GM18505 (cell line): ENCODE results near the gene GCM1.
"Not testable (repeated sequence)": the region's sequence is repeated elsewhere in the genome, so short reads cannot be mapped to it uniquely, and the experiment has no call there.

Experiments
- ATAC-seq: cut with Tn5 transposase; IDR thresholded peaks from one replicate; pipeline ENCODE4 v1.9.1; 2021; ENCODE audit not compliant: unreplicated experiment
- POLR2A ChIP-seq: IDR thresholded peaks from 4 replicates; pipeline ENCODE4 v1.6.1; 2011; ENCODE audit warnings: borderline replicate concordance; ENCODE audit not compliant: insufficient read depth, insufficient read length; ENCODE audit errors: extremely low read depth

GCM1 gene

DNA sequence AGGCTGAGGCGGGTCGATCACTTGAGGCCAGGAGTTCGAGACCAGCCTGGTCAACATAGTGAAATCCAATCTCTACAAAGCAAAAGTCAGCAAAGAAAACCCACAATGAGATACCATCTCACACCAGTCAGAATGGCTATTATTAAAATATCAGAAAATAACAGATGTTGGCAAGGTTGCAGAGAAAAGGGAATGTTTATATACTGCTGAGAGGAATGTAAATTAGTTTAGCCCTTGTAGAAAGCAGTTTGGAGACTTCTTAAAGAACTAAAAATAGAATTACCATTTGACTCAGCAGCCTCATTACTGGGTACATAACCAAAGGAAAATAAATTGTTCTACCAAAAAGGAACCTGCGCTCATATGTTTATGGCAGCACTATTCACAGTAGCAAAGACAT is 16.7 kb upstream of the GCM1 start:
- TF ChIP-seq POLR2A: no peak
- ATAC-seq: no peak

DNA sequence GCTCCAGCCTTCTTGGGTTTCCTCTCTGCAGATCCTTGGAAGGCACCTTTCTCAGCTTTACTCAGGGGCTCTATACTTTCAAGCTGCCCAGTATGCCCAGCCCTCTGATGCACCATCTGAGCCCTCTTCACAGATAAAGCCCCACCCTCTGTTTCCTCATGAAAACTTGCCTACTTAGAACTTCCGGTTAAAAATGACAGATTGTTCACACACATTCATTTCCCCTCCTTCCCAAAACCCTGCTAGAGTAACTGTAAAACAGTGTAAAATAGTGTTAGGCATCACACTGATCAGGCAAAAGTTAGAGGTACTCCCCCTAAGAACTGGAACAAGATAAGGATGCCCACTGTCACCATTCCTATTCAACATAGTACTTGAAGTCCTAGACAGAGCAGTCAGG is 14.0 kb upstream of the GCM1 start:
- no peak for ATAC-seq
- no peak for TF ChIP-seq POLR2A

DNA sequence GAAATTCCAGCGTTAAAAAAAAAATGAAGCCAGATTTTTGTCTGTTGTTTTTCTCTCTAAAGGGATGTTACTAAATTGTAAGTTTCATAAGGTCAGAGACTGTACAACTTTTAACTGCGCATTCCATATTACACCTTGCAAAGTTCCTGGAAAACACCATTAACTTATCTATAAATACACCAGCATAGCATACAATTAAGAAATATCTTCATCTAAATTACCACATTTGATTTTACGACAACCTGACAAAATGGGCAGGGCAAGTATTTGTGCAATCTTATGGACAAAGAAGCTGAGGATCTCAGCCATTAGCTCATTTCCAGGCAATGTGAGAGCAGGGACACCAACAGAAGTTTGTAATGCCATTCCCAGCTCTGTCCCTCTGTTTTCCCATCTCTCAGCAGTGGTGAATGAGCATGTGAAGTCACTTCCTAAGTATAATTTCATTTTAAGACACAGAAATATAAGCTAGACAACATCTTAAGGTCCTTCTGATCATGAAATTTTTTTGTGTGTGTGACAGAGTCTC is 12.9 kb upstream of the GCM1 start:
- no peak for ATAC-seq
- no peak for TF ChIP-seq POLR2A

DNA sequence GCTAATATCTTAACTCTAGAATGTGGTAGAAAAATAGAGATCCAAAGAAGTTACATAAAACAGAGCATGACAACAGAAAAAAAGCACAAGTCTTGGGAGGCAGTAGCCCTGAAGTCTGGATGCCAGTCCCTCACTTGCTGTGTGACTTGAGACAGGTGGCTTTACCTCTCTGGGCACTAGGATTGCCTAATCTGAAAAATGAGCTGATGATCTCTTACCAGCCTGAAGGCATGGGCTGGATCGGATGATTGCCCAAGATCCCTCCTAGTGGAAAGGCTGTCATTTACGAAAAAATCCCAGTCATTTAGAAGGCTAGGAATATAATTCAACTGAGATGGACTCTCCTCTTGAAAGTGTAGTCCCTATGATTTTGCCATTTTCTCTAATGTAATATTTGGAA is 10.9 kb upstream of the GCM1 start:
- ATAC-seq: no peak
- no peak for TF ChIP-seq POLR2A

DNA sequence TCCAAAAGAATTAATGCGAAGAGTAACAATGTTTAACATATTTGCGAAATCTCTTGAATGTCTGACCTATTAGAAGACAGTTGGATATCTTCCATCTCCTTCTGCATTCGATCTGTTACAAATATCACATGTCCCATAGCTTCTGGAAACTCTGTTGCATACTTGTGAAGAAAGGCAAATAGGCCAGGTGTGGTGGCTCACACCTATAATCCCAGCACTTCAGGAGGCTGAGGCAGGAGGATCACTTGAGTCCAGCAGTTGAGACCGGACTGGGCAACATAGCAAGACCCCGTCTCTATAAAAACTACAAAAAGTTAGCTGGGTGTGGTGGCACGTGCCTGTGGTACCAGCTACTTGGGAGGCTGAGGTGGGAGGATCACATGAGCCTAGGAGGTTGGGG is 9.4 kb upstream of the GCM1 start:
- ATAC-seq: not testable (repeated sequence)

DNA sequence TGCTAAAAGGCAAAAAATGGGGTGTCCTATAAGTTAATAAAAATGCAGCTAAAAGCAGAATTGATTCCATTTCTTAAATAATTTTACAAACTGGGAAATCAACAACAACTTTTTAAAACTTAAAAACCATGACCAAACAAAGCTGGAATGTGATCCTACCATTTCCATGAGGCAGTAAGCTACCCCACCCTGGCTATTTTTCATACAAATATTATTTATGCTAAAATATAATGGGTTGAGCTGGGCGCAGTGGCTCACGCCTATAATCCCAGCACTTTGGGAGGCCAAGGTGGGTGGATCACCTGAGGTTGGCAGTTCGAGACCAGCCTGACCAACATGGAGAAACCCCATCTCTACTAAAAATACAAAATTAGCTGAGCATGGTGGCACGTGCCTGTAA is 6.6 kb upstream of the GCM1 start:
- ATAC-seq: not testable (repeated sequence)

DNA sequence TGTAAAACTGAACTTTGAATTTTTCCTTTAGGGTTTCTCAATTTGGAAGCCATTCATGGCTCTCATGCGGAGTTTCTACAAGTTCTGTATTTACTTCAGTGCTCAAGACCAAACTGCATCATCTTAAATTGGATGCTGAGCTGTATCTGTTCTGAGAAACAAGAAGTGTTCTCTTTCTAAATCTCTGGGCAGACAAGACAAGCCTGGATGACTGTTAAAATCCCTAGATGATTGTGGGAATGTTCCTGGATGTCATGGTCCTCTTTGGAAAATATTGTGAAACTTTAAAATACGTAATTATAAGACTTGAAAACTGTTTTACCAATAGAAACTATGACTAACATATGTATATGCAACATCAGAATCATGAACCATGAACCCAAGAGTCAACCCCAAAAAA is 6.2 kb upstream of the GCM1 start:
- no peak for ATAC-seq
- TF ChIP-seq POLR2A: no peak

DNA sequence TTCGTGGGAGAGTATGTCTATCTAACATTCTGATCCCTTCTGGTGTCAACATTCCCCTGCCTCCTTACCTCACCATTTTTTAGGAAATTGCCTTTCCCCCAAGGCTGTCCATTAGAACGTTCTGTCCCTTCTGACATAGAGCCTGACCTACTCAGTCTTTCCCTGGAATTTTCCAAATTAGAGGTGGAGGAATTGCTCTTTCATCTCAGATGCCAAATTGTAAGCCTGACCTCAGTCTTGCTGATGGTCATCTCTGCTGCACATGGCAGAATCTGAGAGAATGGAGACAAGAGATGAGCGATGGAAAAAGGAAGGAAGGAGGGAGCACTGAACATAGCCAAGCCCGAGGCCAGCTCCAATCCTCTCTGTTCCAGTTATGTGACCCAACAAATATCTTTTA is 5.4 kb upstream of the GCM1 start:
- TF ChIP-seq POLR2A: no peak
- no peak for ATAC-seq

DNA sequence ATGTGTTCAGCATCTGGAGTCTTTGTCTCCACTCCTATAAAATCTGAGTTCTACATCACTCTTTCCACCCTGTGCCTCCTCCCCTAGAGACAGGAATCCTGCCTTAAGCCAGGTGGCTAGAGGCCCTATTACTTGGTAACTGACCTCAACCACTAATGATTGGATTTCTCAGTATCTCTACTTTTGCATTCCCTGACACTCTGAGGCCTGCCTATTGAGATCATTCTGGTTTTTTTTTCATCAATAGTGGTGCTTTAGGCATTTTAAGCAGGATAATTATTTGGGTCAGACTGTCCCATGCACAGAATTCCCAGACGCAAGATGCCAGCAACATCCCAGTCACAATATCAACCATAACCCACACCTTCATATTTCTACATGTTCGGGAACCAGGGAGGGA is 3.9 kb upstream of the GCM1 start:
- ATAC-seq: no peak
- TF ChIP-seq POLR2A: no peak

DNA sequence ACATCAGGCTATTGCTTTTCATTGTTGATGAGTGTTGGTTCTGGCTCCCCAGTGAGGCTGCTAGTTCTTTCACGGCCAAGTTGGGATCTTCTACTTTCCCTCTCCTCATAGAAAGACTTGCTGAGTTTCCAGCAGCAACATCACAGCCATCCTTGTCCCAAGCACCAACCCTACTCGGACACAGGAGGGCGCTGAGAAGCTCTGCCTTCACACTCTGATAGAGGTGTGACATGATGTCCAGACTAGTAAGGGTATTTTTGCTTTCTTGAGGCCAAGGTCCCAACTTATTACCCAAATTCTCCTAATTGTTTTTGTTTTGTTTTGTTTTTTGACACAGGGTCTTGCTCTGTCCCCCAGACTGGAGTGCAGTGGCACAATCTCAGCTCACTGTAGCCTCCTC is 3.0 kb upstream of the GCM1 start:
- ATAC-seq: no peak
- TF ChIP-seq POLR2A: no peak

DNA sequence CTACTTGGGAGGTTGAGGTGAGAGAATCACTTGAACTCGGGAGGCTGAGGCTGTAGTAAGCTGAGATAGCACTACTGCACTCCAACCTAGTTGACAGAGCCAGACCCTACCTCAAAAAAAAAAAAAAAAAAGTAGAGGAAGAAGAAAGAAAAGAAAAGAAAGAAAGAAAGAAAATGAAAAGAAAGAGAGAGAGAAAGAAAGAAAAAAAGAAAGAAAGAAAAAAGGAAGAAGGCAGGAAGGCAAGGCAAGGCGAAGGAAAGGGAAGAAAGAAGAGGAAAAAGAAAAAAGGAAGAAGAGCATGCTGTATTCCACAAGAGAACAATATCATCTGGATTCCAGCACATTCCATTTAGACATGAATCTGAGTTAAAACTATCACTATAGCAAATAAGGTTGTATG is 3.8 kb downstream of the GCM1 start:
- TF ChIP-seq POLR2A: no peak
- ATAC-seq: no peak

DNA sequence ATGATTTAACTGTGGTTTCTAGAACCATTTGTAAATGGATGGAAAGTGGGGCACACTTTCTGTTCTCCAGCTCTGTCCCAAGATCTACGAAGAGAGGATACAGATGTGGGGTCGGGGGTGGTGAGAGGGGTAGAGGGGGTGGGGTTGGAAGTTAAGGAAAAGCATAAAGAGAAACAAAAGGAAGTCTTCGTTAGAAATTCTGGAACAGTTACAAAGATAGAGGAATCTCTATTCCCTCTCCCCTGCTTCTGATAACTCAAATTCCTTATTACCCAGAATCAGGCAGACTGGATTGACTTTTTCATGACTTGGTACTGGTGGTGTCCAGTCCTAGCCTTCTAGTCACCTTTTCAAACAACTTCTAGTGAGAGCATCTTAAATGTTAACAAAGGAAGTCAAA is 4.9 kb downstream of the GCM1 start:
- ATAC-seq: no peak
- TF ChIP-seq POLR2A: no peak

DNA sequence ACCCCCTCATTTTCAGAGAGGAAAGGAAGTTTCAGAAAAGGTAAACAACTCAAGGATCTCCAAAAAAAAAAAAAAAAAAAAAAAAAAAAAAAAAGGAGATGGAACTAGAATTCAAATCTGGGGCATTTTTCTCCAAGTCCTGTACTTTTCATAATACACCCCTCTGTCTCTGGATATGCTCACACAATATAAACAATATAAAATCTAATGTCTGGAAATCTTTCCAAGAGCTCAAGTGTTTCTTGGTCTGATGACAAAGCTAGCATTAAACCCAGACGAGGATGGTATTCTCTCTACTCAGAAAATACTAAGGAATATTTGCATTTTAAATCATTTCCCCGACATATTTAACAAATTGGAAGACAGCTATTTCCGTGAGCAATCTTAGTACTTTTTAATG is 5.8 kb downstream of the GCM1 start:
- no peak for ATAC-seq
- TF ChIP-seq POLR2A: no peak

DNA sequence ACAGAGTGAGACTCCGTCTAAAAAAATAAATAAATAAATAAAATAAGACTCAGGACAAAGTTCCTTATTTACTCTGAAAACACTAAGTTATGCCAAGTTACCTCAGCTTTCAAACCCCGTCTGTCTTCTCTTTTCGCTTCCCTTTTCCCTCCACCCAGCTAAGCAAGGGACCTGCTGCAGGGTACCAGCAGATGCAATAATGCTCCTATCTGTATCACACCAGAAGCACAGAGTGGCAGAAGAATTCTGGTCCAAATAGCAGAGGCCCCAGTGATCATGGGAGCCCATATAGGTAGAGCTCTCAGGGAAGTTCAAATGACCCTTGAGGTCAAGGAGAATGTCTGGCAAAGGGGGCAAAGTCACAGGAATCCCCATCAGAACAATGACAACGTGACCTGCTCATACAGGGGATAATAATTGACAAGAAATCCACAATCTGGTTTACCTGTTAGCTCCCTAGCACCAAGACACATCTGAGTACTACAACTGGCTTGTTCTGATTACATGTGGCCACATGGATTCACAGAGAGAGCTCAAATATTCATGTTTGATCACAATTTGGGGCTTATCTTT is 8.7 kb downstream of the GCM1 start:
- TF ChIP-seq POLR2A: no peak
- ATAC-seq: no peak

DNA sequence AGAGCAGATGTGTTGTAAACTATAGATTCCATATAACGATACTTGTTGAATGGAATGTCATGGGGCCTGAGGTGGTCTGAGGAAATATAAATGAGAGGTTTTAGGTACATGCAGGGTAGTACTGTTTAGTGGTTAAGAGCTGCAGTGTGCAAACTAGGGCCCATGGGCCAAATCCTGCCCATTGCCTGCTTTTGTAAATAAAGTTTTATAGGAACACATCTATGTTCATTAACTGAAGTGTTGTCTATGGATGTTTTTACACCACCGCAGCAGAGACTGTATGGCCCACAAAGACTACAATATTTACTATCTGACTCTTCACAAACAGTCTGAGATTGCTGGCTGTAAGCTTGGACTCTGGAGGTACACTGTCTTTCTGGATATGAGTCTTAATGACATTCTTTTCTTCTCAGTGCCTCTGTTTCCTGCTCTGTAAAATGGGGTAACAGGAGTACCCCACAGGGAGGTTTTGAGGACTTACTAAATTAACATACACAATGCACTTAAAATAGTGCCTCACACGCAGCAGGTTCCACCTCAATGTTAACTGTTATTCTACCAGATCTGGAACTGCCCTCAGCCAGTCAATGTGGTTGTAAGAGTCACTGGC is 12.5 kb downstream of the GCM1 start:
- no peak for TF ChIP-seq POLR2A
- ATAC-seq: no peak
